Activated CD4-positive, alpha-beta T cell treated with anti-CD3 and anti-CD28 coated beads, Interleukin-2, amount 50 U/mL, for 24 hours (primary cell): ENCODE results near the gene SNAPC1.
A peak's percentile ranks its signal among the peaks of the same experiment; 100 is the strongest.
"Not testable (repeated sequence)": the region's sequence is repeated elsewhere in the genome, so short reads cannot be mapped to it uniquely, and the experiment has no call there.

ENCODE experiments used
- DNase-seq, 2 donors: peaks; one replicate each; pipeline ENCODE4 v3.0.0-alpha.2; 2020; ENCODE audit warnings: low read depth in 1 of 2, low spot score in 1 of 2

SNAPC1 gene, protein sequence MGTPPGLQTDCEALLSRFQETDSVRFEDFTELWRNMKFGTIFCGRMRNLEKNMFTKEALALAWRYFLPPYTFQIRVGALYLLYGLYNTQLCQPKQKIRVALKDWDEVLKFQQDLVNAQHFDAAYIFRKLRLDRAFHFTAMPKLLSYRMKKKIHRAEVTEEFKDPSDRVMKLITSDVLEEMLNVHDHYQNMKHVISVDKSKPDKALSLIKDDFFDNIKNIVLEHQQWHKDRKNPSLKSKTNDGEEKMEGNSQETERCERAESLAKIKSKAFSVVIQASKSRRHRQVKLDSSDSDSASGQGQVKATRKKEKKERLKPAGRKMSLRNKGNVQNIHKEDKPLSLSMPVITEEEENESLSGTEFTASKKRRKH

DNA sequence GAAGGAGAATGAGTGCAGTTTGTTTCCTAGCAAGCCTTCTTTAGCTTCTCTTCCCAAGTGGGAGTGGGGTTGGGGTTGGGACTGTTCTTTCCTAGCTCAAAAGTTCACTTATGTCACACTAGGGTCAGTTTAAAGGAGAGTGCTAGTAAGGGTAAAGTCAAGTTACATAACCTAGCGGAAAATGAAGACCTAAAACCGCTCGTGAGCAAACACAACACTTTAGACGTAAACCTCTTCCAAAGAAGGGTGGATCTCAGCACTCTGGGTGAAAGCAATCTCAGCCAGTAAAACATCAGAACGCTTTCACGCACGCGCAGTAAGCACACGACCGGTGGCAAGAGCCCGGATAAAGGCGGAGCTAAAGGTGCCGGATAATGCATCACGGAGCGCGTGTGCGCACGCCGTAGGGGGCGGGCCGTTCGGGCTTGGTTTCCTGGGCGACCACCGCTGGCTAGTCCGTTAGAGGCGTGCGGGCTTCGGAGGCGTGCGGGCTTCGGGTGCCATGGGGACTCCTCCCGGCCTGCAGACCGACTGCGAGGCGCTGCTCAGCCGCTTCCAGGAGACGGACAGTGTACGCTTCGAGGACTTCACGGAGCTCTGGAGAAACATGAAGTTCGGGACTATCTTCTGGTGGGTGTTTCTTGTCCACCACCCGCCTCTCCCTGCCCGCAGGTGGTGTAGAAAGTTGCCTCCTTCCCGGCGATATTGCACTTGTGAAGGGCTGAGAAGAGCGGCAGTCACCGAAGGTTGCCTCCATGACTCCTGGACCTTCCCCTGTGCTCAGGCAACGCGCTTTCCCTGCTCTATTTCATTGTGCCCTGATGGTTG lies at the start of gene SNAPC1:
TSS of gene SNAPC1 (plus strand) at position 462 of the 828 bp plus-strand sequence. CDS start at position 503, 41 bp downstream.
- peak; percentile 91 to 95 for DNase-seq

DNA sequence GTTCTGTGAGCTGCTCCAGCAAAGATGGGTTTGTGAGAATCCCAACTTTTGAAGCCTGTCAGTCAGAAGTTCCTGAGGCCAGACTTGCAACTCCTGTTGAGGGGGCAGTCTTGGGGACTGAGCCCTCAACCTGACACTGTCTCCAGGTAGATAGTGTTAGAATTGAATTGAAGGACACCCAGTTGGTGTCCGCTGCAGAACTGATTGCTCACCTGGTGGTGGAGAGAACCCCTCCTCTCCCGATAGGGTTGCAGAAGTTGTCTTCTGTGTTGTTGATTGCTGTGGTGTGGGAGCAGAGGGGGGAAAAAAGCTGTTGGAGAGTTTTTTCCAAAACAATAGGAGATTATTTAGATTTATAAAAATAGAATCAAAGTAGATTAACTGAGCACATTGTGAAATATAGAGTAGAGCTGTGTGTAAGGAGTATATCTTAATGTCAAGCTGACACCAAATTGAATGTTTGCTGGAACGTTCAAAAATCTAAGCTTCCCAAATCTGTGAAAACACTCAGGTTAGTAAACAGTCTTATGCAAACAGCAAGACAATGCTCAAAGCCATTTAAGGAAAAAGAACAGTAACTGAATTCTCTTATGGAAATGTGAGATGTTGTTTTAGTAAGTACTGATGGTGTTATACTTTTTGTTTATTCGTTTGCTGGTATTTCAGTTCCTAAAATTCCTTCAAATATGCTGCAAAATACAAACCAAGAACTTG lies 48.3 kb upstream of the SNAPC1 start:
- DNase-seq = no peak

DNA sequence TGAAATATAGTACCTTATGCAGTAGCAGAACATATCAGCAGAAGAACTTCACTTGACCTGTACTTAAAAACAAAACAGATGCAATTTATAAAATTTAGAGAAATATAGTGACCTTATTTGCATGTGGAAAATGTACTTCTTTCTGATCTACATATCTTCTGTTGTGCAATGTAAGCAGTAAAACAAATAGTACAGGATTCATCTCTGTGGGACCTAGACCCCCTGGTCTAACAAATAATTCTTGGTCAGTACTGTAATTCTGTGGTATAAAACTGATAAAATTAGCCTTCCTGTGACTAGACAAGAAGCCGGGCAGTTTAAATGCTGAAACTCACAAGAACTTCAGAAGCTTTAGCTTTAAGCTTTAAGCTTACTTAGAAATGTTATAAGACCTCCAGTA lies 45.3 kb upstream of the SNAPC1 start:
- no peak for DNase-seq

DNA sequence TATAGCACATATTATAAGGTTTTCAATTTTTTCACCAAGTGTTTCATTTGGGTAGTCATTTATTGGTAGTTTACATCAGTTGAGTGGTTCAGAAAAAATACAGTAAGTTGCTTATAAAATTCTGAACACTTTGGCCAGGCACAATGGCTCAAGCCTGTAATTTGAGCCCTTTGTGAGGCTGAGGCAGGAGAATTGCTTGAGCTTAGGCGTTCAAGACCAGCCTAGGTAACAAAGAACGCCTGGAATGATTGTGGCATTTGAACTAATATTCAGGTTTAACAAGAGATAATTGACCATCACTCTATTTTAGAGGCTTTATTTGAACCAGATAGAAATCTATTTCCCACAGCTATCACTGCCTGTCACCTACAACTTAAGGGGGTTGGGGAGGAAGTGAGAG lies 44.2 kb upstream of the SNAPC1 start:
- DNase-seq = no peak

DNA sequence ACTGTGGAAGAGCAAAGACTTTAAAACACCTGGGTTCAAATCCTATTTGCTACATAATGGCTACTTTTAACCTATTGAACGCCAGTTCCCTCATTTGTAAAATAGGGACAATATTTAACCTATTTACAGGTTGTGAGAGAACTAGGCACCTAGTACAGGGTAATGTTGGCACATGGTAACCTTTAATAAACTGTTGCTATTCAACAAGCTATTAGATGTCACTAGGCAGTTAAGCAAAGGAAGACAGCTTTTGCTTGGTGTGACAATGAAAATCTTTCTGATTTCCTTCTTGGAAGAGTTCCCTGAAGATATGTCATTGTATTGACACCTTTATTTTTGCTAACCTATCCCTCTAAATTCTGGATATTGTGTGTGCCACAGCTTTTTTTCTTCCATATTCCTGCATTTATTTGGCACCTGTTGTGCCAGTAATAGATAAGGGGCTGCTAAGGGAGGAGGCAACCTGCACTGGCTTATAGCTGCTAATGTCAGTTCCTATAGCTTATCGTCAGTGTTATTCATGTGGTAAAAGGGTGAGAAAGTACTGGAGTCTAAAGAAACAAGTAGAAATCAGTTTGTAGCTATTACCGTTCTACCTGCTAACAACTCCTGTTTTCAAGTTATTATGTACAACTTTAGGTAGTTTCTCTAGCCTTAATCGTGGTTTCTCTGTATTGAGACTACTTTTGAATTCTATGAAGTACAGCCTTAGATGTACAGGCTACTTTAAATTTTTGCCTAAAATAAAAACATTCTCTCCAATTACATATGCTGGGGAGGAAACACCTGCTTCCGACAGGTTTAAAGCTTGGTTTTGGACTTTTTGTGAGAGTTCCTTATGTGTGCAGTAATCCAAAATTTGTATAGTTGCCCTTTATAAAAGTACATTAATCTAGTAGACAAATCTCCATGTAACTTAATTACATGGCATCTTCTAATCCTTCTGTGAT lies 42.6 kb upstream of the SNAPC1 start:
- DNase-seq = no peak

DNA sequence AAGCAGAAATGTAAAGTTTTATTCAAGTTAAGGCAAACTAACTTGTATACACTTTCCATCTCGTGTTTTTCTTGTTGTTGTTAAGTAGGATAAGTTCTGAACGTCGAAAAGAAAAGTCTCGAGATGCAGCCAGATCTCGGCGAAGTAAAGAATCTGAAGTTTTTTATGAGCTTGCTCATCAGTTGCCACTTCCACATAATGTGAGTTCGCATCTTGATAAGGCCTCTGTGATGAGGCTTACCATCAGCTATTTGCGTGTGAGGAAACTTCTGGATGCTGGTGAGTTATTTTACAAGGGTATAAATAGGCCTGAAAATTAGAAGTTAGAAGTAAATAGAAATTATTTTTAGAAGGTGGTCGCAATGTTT lies 41.9 kb upstream of the SNAPC1 start:
- DNase-seq = no peak

DNA sequence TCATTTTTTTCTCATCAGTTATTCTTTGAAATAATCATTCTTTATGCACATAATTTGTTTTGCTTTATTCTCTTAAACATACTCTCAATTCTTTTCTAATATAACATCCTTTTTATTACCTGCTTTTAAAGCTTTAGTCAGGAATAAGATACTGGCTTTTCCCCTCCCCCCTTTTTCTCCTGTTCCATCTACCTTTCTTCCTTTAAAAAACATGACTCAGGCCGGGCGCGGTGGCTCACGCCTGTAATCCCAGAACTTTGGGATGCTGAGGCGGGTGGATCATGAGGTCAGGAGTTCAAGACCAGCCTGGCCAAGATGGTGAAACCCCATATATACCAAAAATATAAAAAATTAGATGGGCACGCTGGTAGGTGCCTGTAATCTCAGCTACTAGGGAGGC lies 41.5 kb upstream of the SNAPC1 start:
- no peak for DNase-seq

DNA sequence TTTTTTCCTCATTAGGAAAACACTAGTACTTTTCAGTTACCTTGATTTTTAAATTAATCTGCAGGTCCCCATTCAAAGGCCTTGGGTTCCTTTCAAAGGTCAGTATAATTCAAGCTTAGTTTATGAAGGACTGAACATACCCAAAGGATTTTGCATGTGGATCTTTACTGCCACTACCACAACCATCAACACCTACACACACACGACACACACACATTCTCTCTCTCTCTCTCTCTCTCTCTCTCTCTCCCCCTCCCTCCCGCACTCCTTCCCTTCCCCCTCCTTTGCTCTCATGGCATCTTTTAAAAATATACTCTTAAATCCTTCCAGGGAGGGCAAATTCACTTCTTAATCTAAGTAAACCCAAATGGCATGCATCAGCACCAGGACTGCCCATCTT lies 38.1 kb upstream of the SNAPC1 start:
- DNase-seq = no peak

DNA sequence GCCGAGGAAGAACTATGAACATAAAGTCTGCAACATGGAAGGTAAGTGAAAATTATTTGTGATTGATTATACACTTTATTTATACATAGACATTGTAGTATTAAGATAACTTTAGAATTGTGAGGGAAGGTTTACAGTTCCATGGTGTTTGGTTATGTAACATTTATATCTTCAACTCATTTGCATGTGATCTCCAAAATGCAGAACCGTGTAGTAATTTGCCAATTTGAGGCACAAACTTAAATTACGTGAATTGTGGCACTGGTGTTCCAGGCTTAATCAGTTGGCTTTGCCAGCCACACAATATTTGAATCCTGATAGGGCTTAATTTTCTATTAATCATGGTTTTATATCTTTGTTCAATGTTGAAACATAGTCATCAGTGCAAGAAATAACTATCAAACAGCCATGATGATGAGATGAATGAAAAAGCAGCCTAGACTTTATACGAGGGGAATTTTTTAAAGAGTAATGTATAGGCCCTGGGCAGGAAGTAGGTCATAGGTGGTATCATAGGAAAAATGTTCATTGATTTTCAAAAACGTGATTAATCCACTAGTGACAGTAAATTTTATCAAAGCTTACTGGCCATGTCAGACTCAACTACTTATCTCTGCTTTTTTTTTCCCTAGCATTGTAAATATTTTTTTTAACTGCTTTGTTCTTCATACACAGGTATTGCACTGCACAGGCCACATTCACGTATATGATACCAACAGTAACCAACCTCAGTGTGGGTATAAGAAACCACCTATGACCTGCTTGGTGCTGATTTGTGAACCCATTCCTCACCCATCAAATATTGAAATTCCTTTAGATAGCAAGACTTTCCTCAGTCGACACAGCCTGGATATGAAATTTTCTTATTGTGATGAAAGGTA lies 35.2 kb upstream of the SNAPC1 start:
- DNase-seq = no peak

DNA sequence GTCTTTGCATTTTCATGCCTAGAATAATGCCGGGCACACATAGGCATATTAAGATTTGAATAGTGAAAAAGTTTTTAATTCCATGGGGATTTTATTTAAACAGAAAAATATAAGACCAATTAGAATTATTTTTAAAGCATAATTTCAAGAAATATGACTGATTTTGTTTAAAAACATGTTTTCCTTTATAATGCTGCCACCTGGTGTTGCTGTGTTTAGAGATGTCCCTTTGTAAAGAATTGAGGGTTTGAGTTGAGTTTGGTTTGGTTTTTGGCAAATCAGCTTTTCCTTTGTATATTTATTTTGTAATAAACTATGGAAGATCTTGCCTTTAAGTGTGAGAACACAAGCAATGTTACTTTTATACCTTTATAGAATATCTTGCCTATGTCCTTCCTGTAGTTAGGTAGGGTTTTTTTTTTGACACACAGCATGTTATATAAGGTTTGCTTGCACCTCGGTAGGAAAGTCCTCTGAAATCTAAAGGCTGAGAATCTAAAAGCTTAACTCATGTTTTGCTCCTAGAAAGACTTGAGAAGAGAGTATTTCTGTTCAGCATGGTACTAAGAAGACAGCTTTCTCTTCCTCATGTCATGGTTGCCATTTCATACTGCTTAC lies 31.4 kb upstream of the SNAPC1 start:
- DNase-seq = no peak

DNA sequence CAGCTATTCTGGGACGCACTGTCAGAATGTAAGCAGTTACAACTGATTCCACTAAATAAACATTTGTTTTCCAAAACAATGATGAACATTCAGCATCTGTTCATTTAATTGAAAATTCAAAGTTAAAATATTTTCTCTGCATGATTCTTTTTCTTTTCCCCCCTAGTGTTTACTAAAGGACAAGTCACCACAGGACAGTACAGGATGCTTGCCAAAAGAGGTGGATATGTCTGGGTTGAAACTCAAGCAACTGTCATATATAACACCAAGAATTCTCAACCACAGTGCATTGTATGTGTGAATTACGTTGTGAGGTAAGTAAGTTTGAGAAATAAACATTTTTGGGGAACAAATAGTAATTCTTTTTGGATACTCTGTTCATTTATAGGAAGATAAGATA lies 28.2 kb upstream of the SNAPC1 start:
- DNase-seq = no peak

DNA sequence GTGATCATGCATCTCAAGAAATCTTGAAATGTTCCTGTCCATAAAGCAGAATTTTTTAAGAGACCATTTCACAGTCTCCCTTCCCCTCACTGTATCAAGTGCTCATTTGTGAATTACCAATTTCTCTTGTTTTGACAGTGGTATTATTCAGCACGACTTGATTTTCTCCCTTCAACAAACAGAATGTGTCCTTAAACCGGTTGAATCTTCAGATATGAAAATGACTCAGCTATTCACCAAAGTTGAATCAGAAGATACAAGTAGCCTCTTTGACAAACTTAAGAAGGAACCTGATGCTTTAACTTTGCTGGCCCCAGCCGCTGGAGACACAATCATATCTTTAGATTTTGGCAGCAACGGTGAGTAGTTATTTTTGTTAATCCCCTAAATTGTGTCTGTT lies 25.5 kb upstream of the SNAPC1 start:
- DNase-seq = no peak

DNA sequence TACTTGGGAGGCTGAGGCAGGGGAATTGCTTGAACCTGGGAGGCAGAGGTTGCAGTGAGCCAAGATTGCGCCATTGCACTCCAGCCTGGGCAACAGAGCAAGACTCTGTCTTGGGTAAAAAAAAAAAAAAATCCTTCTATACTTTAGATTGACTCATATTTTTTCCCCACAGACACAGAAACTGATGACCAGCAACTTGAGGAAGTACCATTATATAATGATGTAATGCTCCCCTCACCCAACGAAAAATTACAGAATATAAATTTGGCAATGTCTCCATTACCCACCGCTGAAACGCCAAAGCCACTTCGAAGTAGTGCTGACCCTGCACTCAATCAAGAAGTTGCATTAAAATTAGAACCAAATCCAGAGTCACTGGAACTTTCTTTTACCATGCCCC lies 24.3 kb upstream of the SNAPC1 start:
- DNase-seq = no peak

DNA sequence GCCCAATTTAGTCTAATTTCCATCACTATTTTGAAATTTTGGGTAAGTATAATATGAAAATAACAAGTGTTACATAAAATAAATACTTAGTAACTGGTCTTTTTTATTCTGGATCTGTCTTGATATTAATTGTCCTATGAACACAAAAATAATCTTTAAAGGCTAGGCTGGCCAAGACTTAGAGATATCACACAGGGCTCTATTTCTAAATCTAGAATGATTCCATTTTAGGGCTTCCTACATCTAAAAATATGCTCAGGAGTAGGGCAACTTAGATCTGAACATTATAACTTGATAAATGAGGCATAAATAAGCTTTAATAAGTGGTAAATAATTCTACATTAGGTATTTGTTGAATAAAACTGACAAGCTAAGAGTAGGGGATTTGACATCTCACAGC lies 23.1 kb upstream of the SNAPC1 start:
- DNase-seq = no peak

DNA sequence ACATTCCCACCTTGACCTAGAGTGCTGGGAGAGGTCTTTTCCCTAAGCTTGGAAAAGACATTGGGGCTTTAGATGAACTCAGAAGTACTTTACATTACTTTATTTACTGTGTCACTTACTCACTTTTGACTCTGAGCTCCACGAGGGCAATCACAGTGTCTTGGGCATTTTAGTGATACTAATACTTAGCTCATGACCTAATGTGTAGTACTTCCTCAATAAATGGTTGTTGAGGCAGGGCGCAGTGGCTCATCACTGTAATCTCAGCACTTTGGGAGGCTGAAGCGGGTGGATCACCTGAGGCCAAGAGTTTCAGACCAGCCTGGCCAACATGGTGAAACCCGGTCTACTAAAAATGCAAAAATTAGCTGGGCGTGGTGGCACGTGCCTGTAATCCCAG lies 19.8 kb upstream of the SNAPC1 start:
- DNase-seq = no peak

DNA sequence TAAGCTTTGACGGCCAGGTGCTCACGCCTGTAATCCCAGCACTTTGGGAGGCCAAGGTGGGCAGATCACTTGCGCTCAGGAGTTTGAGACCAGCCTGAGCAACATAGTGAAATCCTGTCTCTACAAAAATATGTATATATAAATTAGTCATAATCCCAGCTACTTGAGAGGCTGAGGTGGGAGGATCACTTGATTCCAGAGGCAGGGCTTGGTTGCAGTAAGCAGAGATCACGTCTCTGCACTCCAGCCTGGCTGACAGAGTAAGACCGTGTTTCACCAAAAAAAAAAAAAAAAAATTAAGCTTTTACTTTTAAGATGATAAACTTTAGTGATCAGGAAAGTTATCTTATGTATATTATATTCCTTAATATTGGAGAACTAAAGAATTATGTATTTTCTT lies 18.0 kb upstream of the SNAPC1 start:
- DNase-seq = no peak

DNA sequence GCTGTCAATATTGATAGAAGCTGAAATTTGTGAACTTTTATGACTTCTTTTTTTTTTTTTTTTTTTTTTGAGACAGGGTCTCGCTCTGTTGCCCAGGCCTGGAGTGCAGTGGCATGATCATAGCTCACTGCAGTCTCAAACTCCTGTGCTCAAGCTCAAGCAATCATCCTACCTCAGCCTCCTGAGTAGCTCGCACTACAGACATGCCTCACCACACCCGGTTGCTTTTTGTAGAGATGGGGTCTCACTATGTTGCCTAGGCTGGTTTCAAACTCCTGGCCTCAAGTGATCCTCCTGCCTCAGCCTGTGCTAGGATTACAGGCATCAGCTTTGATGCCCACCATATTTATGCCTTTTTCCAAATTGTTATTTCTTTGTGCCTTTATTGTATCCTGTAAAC lies 15.9 kb upstream of the SNAPC1 start:
- not testable (repeated sequence) for DNase-seq

DNA sequence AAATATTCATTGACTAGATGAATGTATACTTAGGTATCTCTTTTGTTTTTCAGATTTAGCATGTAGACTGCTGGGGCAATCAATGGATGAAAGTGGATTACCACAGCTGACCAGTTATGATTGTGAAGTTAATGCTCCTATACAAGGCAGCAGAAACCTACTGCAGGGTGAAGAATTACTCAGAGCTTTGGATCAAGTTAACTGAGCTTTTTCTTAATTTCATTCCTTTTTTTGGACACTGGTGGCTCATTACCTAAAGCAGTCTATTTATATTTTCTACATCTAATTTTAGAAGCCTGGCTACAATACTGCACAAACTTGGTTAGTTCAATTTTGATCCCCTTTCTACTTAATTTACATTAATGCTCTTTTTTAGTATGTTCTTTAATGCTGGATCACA lies 15.3 kb upstream of the SNAPC1 start:
- no peak for DNase-seq

DNA sequence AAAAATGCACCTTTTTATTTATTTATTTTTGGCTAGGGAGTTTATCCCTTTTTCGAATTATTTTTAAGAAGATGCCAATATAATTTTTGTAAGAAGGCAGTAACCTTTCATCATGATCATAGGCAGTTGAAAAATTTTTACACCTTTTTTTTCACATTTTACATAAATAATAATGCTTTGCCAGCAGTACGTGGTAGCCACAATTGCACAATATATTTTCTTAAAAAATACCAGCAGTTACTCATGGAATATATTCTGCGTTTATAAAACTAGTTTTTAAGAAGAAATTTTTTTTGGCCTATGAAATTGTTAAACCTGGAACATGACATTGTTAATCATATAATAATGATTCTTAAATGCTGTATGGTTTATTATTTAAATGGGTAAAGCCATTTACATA lies 14.9 kb upstream of the SNAPC1 start:
- DNase-seq = no peak
